ENCODE results near the gene TDRD12. TPM values are rescaled to one million over a fixed set of nuclear protein-coding genes. Genes with fewer than 3 reads are reported as not detected.

Gene TDRD12
- total RNA-seq, 3 donors from 2014 or later (not counting 1 experiment from before 2014, with no cell fraction given) = 0.13 to 0.45 TPM; not detected in 1

- no peaks in the 10 kb centered on the region for H3K9me3 Mint-ChIP-seq
- no peaks in the 10 kb centered on the region for H3K36me3 Mint-ChIP-seq
- H3K4me1 Mint-ChIP-seq = no peaks in the 10 kb centered on the region
- no peak overlapping the region for H3K4me3 Mint-ChIP-seq
- 94% methylated on average over 8 of the region's 11 CpGs for WGBS (ENCODE audit: insufficient coverage)
- Histone ChIP-seq H3K9me3 (ENCODE audit: control insufficient read depth, insufficient read depth, low read length) (no peaks in the 10 kb centered on the region), H3K27ac (ENCODE audit: low read length) (no peak overlapping the region), H3K27me3 (ENCODE audit: control insufficient read depth, insufficient read depth, low read length) (no peaks in the 10 kb centered on the region), H3K36me3 (ENCODE audit: control insufficient read depth, insufficient read depth, low read length) (no peaks in the 10 kb centered on the region), H3K4me1 (ENCODE audit: control insufficient read depth, insufficient read depth, low read length) (no peaks in the 10 kb centered on the region), H3K4me3 (ENCODE audit: low read length) (no peak overlapping the region)
- no peak overlapping the region for H3K27ac Mint-ChIP-seq
- no peak for DNase-seq
- peaks cover 0 to 14% of the 10 kb centered on the region in 2 donors for H3K27me3 Mint-ChIP-seq (ENCODE audit: low read depth in 2 of 2)
- no peak for TF ChIP-seq CTCF (IDR thresholded peaks at IDR 0.05)
- ATAC-seq = no peak
- intact Hi-C loops (cut with micrococcal nuclease) = no loop called here
Measured at GRCh38 chr19:32811151-32811550, 91.6 kb downstream of the TDRD12 start.

GRCh38 chr19:32812036-32812435 lies 92.5 kb downstream of the TDRD12 start:
- no peak overlapping the region for H3K4me3 Mint-ChIP-seq
- no peaks in the 10 kb centered on the region for H3K36me3 Mint-ChIP-seq
- no peaks in the 10 kb centered on the region for H3K36me3 ChIP-seq (ENCODE audit: control insufficient read depth, insufficient read depth, low read length)
- H3K4me3 ChIP-seq (ENCODE audit: low read length) = no peak overlapping the region
- H3K27ac ChIP-seq (ENCODE audit: low read length) = no peak overlapping the region
- no peaks in the 10 kb centered on the region for H3K4me1 ChIP-seq (ENCODE audit: control insufficient read depth, insufficient read depth, low read length)
- no peak for ATAC-seq
- H3K27me3 Mint-ChIP-seq (ENCODE audit: low read depth in 2 of 2) = peaks cover 0 to 14% of the 10 kb centered on the region in 2 donors
- H3K27ac Mint-ChIP-seq = no peak overlapping the region
- intact Hi-C loops (cut with micrococcal nuclease) = no loop called here
- no peaks in the 10 kb centered on the region for H3K27me3 ChIP-seq (ENCODE audit: control insufficient read depth, insufficient read depth, low read length)
- no peaks in the 10 kb centered on the region for H3K9me3 Mint-ChIP-seq
- no peaks in the 10 kb centered on the region for H3K4me1 Mint-ChIP-seq
- DNase-seq = no peak
- no peaks in the 10 kb centered on the region for H3K9me3 ChIP-seq (ENCODE audit: control insufficient read depth, insufficient read depth, low read length)
- TF ChIP-seq CTCF (IDR thresholded peaks at IDR 0.05) = no peak
- 89% methylated on average over 10 of the region's 10 CpGs for WGBS (ENCODE audit: insufficient coverage)

- no peaks in the 10 kb centered on the region for H3K36me3 ChIP-seq (ENCODE audit: control insufficient read depth, insufficient read depth, low read length)
- no peak for DNase-seq
- H3K27me3 Mint-ChIP-seq (ENCODE audit: low read depth in 2 of 2) = peaks cover 0 to 19% of the 10 kb centered on the region in 2 donors
- no peak overlapping the region for H3K4me3 ChIP-seq (ENCODE audit: low read length)
- no peaks in the 10 kb centered on the region for H3K4me1 Mint-ChIP-seq
- no peak overlapping the region for H3K27ac ChIP-seq (ENCODE audit: low read length)
- H3K4me3 Mint-ChIP-seq = no peak overlapping the region
- H3K9me3 ChIP-seq (ENCODE audit: control insufficient read depth, insufficient read depth, low read length) = no peaks in the 10 kb centered on the region
- intact Hi-C loops (cut with micrococcal nuclease) = no loop called here
- no peaks in the 10 kb centered on the region for H3K4me1 ChIP-seq (ENCODE audit: control insufficient read depth, insufficient read depth, low read length)
- TF ChIP-seq CTCF (IDR thresholded peaks at IDR 0.05) = no peak
- no peak overlapping the region for H3K27ac Mint-ChIP-seq
- H3K27me3 ChIP-seq (ENCODE audit: control insufficient read depth, insufficient read depth, low read length) = no peaks in the 10 kb centered on the region
- 81% methylated on average over 3 of the region's 3 CpGs for WGBS (ENCODE audit: insufficient coverage)
- no peaks in the 10 kb centered on the region for H3K9me3 Mint-ChIP-seq
- ATAC-seq = no peak
- no peaks in the 10 kb centered on the region for H3K36me3 Mint-ChIP-seq
Measured at GRCh38 chr19:32812571-32812970, 93.0 kb downstream of the TDRD12 start.

- 63% methylated on average over 15 of the region's 15 CpGs for WGBS (ENCODE audit: insufficient coverage)
- Mint-ChIP-seq H3K36me3 (no peaks in the 10 kb centered on the region), H3K4me3 (no peak overlapping the region), H3K27me3 (ENCODE audit: low read depth in 2 of 2) (peaks cover 0 to 17% of the 10 kb centered on the region in 2 donors), H3K9me3 (no peaks in the 10 kb centered on the region), H3K4me1 (no peaks in the 10 kb centered on the region), H3K27ac (no peak overlapping the region)
- no peaks in the 10 kb centered on the region for H3K36me3 ChIP-seq (ENCODE audit: control insufficient read depth, insufficient read depth, low read length)
- H3K4me3 ChIP-seq (ENCODE audit: low read length) = no peak overlapping the region
- intact Hi-C loops (cut with micrococcal nuclease) = no loop called here
- no peaks in the 10 kb centered on the region for H3K9me3 ChIP-seq (ENCODE audit: control insufficient read depth, insufficient read depth, low read length)
- no peak for DNase-seq
- TF ChIP-seq CTCF (IDR thresholded peaks at IDR 0.05) = no peak
- H3K27me3 ChIP-seq (ENCODE audit: control insufficient read depth, insufficient read depth, low read length) = no peaks in the 10 kb centered on the region
- H3K4me1 ChIP-seq (ENCODE audit: control insufficient read depth, insufficient read depth, low read length) = no peaks in the 10 kb centered on the region
- H3K27ac ChIP-seq (ENCODE audit: low read length) = no peak overlapping the region
- no peak for ATAC-seq
Measured at GRCh38 chr19:32813862-32814425, 94.4 kb downstream of the TDRD12 start.
